Endothelial cell of umbilical vein (primary cell): Measurements from ENCODE around the gene HIPK1. TPM values are rescaled to one million over a fixed set of nuclear protein-coding genes. Genes with fewer than 3 reads are reported as not detected.

Source experiments
- BruUV-seq: library from RNA; stranded (reverse); fragments of 400-500 nt; replicated peaks from 2 replicates; lab custom pipeline; 2021; lab: Mats Ljungman, UMichigan
- CTCF ChIA-PET: fragments of 300-600, 350-600 bp; sonication (Branson Sonifier 250); formaldehyde crosslinking; loops from one replicate; lab custom pipeline; 2021; ENCODE audit warnings: antibody characterized with exemption, inconsistent platforms; lab: Charles Lee
- POLR2A ChIA-PET: fragments of 300-600, 350-600 bp; sonication (Branson Sonifier 250); formaldehyde crosslinking; loops from one replicate; lab custom pipeline; 2021; ENCODE audit warnings: antibody characterized with exemption, inconsistent platforms; lab: Charles Lee
- DNase-seq: peaks from one replicate; pipeline ENCODE4 v3.0.0-alpha.2; 2011; ENCODE audit warnings: low read depth, low spot score
- FAIRE-seq: peaks from 2 replicates; lab custom pipeline; 2011; peaks lifted over from hg19 to GRCh38; lab: Jason Lieb, UNC
- H2AFZ ChIP-seq: 2 replicates; pipeline ENCODE4 v1.6.0; 2012; ENCODE audit warnings: low read depth, low read length, control low read depth, inconsistent platforms
- H3K27ac ChIP-seq: 2 replicates; pipeline ENCODE4 v1.5.1; 2011; ENCODE audit warnings: low read depth, mild to moderate bottlenecking, control low read depth, low read length, moderate library complexity; ENCODE audit not compliant: insufficient read depth
- H3K27me3 ChIP-seq, 2 experiments: 2 replicates each; pipeline versions ENCODE4 v1.6.0 to v1.6.1; 2011; ENCODE audit warnings: low read length in 2 of 2, mixed read lengths in 1 of 2; ENCODE audit not compliant: control insufficient read depth in 2 of 2, insufficient read depth in 2 of 2
- H3K36me3 ChIP-seq, 2 experiments: 2 replicates in 1 of 2; 3 replicates in 1 of 2; pipeline ENCODE4 v1.5.1; 2011; ENCODE audit warnings: low read length in 2 of 2, mild to moderate bottlenecking in 1 of 2, moderate library complexity in 1 of 2; ENCODE audit not compliant: control insufficient read depth in 2 of 2, insufficient read depth in 2 of 2; ENCODE audit errors: extremely low read depth in 1 of 2
- H3K4me1 ChIP-seq: 3 replicates; pipeline ENCODE4 v1.5.1; 2011; ENCODE audit warnings: mild to moderate bottlenecking, low read length; ENCODE audit not compliant: control insufficient read depth, insufficient read depth; ENCODE audit errors: extremely low read depth
- H3K4me2 ChIP-seq: 2 replicates; pipeline ENCODE4 v1.6.1; 2011; ENCODE audit warnings: low read length, control low read depth, mixed read lengths; ENCODE audit not compliant: insufficient read depth
- H3K4me3 ChIP-seq, 3 experiments: fragments of 200-600 bp in 1 of 3; sonication (generic), shearing (Covaris generic) in 1 of 3; replicated peaks in 1 of 3; 2 replicates each; pipeline ENCODE4 v1.5.1; 2011 to 2016; ENCODE audit warnings: control low read depth in 3 of 3, low read length in 3 of 3, mild to moderate bottlenecking in 2 of 3, inconsistent platforms in 1 of 3, low read depth in 1 of 3, moderate library complexity in 1 of 3; ENCODE audit not compliant: insufficient read depth in 1 of 3
- H3K79me2 ChIP-seq: 2 replicates; pipeline ENCODE4 v1.6.0; 2012; ENCODE audit warnings: low read length, inconsistent platforms; ENCODE audit not compliant: control insufficient read depth, insufficient read depth
- H3K9ac ChIP-seq: replicated peaks from 2 replicates; pipeline ENCODE3; 2011; ENCODE audit warnings: low read length, control low read depth; ENCODE audit not compliant: insufficient read depth; ENCODE audit errors: extremely low read depth
- H3K9me1 ChIP-seq: replicated peaks from 3 replicates; pipeline ENCODE4 v1.6.0; 2011; ENCODE audit warnings: mild to moderate bottlenecking, low read length; ENCODE audit not compliant: control insufficient read depth, insufficient read depth; ENCODE audit errors: extremely low read depth
- H3K9me3 ChIP-seq: replicated peaks from 2 replicates; pipeline ENCODE4 v1.5.1; 2012; ENCODE audit warnings: low read length, inconsistent platforms; ENCODE audit not compliant: control insufficient read depth, insufficient read depth
- H4K20me1 ChIP-seq: replicated peaks from 2 replicates; pipeline ENCODE3; 2011; ENCODE audit warnings: mild to moderate bottlenecking, low read length; ENCODE audit not compliant: control insufficient read depth, insufficient read depth; ENCODE audit errors: extremely low read depth
- CTCF ChIP-seq, 2 donors: IDR thresholded peaks; 1 replicate in 1 of 2; 2 replicates in 1 of 2; pipeline ENCODE4 v1.5.1; 2011; ENCODE audit warnings: low read length in 2 of 2, mild to moderate bottlenecking in 2 of 2, moderate library complexity in 2 of 2, control low read depth in 1 of 2, inconsistent platforms in 1 of 2, low read depth in 1 of 2; ENCODE audit not compliant: insufficient read depth in 1 of 2; ENCODE audit errors: extremely low read depth in 1 of 2
- EZH2 ChIP-seq: IDR thresholded peaks from 2 replicates; pipeline ENCODE4 v1.6.1; 2012; ENCODE audit warnings: borderline replicate concordance, low read depth, mild to moderate bottlenecking, moderate library complexity, low read length, inconsistent platforms; ENCODE audit not compliant: severe bottlenecking
- FOS ChIP-seq: IDR thresholded peaks from 2 replicates; pipeline ENCODE4 v1.6.1; 2011; ENCODE audit warnings: mild to moderate bottlenecking, low read length, moderate library complexity, borderline replicate concordance; ENCODE audit not compliant: insufficient read depth
- GATA2 ChIP-seq: IDR thresholded peaks from 2 replicates; pipeline ENCODE4 v1.7.0; 2011; ENCODE audit warnings: low read depth, mild to moderate bottlenecking, moderate library complexity, mixed read lengths, low read length; ENCODE audit not compliant: insufficient read length, insufficient read depth
- JUN ChIP-seq: IDR thresholded peaks from 2 replicates; pipeline ENCODE4 v1.6.1; 2011; ENCODE audit warnings: borderline replicate concordance, low read depth; ENCODE audit not compliant: insufficient read length, insufficient read depth
- MAX ChIP-seq: IDR thresholded peaks from 2 replicates; pipeline ENCODE4 v1.6.1; 2011; ENCODE audit not compliant: insufficient read depth, insufficient read length
- MYC ChIP-seq: IDR thresholded peaks from one replicate; pipeline ENCODE4 v1.6.1; 2011; ENCODE audit warnings: mild to moderate bottlenecking, low read depth, low read length
- POLR2A ChIP-seq: IDR thresholded peaks from 2 replicates; pipeline ENCODE4 v1.6.1; 2012; ENCODE audit warnings: low read depth, mild to moderate bottlenecking, control low read depth, low read length
- POLR2AphosphoS5 ChIP-seq: IDR thresholded peaks from 2 replicates; pipeline ENCODE4 v1.6.1; 2012; ENCODE audit warnings: low read depth, mild to moderate bottlenecking, control low read depth, low read length, moderate library complexity; ENCODE audit not compliant: insufficient read depth
- dilution Hi-C: fragments of 300-500 bp; cut with MboI; formaldehyde crosslinking; loops from one replicate; pipeline ENCODE4 v1.15.0; 2019; ENCODE audit warnings: low sequenced_read_pairs; ENCODE audit not compliant: extremely low pct_ligation_motif_present
- intact Hi-C: fragments of 100-400 bp; cut with micrococcal nuclease; formaldehyde crosslinking; loops from one replicate; pipeline ENCODE4 v1.10.0; 2022
- polyA plus RNA-seq, 4 experiments: library from polyadenylated mRNA; depleted of rRNA in 3 of 4; stranded (reverse) in 3 of 4; unstranded in 1 of 4; fragments of >200 nt; gene quantifications; 2 replicates each; pipeline versions ENCODE4 v1.2.1 to v1.2.3, GENCODE V29; 2011 to 2012; ENCODE audit warnings: missing spikeins in 1 of 4
- total RNA-seq: library from RNA; stranded (reverse); gene quantifications from 2 replicates; pipeline ENCODE4 v1.2.3, GENCODE V29; 2021

Gene HIPK1
- total and polyA plus RNA-seq, 2 donors (not counting 3 experiments of a cell fraction or from before 2014, with no cell fraction given): 39.3 to 56.1 TPM

GRCh38 chr1:113899111-113899510, 30.0 kb upstream of the HIPK1 start:
- POLR2A ChIA-PET: no interaction called here
- Histone ChIP-seq H3K9ac (no peak overlapping the region), H4K20me1 (no peaks in the 10 kb centered on the region), H3K9me1 (no peaks in the 10 kb centered on the region), H2AFZ (no peak overlapping the region), H3K4me2 (no peak overlapping the region), H3K4me1 (peaks cover 15% of the 10 kb centered on the region), H3K27ac (no peak overlapping the region), H3K4me3 (no peak overlapping the region), H3K79me2 (peaks cover 16% of the 10 kb centered on the region), H3K27me3 (no peaks in the 10 kb centered on the region), H3K36me3 (peaks cover 14 to 18% of the 10 kb centered on the region in 2 experiments), H3K9me3 (no peaks in the 10 kb centered on the region)
- CTCF ChIA-PET: no interaction called here
- intact Hi-C loops: no loop called here
- BruUV-seq: no TSS peak
- DNase-seq (no peak), FAIRE-seq (no peak)
- dilution Hi-C loops: no loop called here
- TF ChIP-seq POLR2A (no peak), FOS (no peak), POLR2AphosphoS5 (no peak), MYC (no peak), MAX (no peak), CTCF (IDR thresholded peaks at IDR 0.05; ENCODE audit: extremely low read depth in 1 of 2, insufficient read depth in 1 of 2, low read depth in 1 of 2, low read length in 2 of 2) (no peak)

DNA sequence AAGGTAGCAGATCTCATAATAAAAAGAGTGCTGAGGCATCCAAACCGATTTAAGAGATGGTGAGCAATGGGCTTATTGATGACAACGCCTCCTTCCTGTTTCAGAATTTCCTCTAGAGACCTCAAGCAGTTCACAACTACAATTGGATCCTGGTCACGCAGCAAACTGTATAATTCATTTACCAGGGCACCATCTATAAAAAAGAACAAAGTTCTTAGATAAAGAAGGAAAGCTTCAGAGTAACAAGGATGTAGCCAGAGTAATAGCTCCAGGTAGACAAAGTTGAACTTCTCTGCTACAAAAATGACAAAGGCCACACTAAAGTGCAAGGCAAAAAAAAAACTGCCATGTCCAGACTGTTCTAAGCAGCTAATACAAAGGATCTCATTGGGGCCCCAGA, 27.9 kb upstream of the HIPK1 start:
- Histone ChIP-seq H3K9ac (no peak overlapping the region), H3K9me1 (no peaks in the 10 kb centered on the region), H2AFZ (no peak overlapping the region), H3K27me3 (no peaks in the 10 kb centered on the region), H3K79me2 (peaks cover 25% of the 10 kb centered on the region), H3K9me3 (no peaks in the 10 kb centered on the region), H4K20me1 (no peaks in the 10 kb centered on the region), H3K27ac (no peak overlapping the region), H3K36me3 (peaks cover 14% of the 10 kb centered on the region in 2 experiments), H3K4me1 (peaks cover 16% of the 10 kb centered on the region), H3K4me2 (no peak overlapping the region), H3K4me3 (no peak overlapping the region)
- no TSS peak for BruUV-seq
- TF ChIP-seq FOS: no peak
- no peak for TF ChIP-seq JUN
- no peak for TF ChIP-seq EZH2
- TF ChIP-seq MAX: no peak
- TF ChIP-seq POLR2AphosphoS5: no peak
- TF ChIP-seq POLR2A: no peak
- no peak for TF ChIP-seq GATA2
- TF ChIP-seq CTCF (IDR thresholded peaks at IDR 0.05; ENCODE audit: extremely low read depth in 1 of 2, insufficient read depth in 1 of 2, low read depth in 1 of 2, low read length in 2 of 2): no peak
- no peak for TF ChIP-seq MYC
- DNase-seq (no peak), FAIRE-seq (no peak)
- dilution Hi-C loops (no loop called here), intact Hi-C loops (loop anchor here (10.0 kb wide), 1 partner anchor 1186 kb away; the partner anchor contains the start of gene PPM1J)
- CTCF ChIA-PET: interaction anchor here (0.6 to 4.8 kb wide), 4 partner anchors 11 to 66 kb away, joined by 3 to 54 read pairs (median 6); partner anchors contain the start of gene HIPK1
- POLR2A ChIA-PET: no interaction called here
